LNCAP (cell line): ENCODE results near the gene RNASE4.

Source experiments
- CTCF ChIP-seq: fragments of 450-650 bp; IDR thresholded peaks from 2 replicates; pipeline ENCODE4 v1.5.1; 2017; ENCODE audit warnings: mild to moderate bottlenecking

RNASE4 gene

DNA sequence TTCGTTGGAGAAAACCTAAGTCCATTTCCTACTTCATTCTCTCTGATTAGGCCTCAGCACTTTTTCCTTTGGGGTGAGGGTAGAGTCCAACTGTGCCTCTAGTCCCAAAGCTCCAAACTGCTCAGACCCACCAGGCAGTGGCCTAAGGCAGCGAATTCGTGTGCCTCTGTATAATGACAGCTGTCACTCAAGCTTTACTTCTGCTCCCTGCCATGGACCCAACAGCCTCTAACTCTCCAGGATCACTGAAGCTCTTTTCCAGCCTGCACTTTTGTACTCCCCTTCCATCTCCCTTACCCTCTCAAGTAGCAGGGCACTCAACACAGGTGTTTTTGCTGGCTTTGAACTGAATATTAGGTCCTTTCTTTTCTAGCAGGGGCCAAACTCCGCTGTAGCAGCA lies 28.1 kb upstream of the RNASE4 start:
- no peak for TF ChIP-seq CTCF

DNA sequence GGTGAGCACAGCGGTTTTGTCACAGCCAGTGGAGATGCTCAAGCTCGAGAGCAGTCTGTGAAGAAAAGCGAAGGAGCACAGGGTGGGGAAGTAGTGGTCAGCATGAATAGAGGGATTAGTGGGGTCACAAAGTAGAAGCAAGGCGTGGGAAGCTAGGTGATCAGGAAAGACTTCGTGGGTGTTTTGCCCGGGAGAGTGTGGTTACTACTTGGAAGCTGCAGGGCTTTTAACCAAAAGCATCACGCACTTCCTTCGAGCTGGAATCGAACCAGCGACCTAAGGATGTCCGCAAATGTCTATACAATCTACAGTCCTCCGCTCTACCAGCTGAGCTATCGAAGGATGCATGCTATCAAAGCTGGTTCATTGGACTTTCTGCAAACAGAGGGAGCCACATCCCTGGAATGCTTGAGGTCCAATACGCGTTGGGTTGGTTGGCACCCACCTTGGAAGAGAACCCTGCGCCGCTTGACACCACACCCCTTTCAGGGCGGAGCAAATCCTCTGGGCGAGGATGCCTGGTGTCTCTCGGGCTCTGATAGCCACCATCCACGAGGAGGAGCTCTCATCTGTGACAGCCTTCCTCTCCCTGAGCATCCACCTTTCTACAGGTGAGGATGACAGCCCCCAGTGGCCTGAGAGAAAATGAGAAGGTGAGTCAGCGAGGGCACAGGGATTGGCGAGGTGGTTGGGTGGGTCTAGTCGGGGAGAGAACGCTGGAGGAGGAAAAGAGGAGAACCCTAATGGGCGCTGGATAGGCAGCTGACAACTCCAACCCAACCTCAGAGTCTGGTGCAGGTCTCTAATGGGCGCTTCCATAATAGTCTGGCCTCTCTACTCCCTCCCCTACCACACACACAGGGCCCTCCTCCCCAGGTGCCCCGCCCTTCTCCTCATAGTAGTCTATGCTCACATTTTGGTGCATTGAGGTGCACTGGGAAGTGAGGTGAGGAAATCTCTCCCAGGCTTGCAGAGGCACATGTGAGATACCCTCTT lies 26.8 kb upstream of the RNASE4 start:
- TF ChIP-seq CTCF: peak; percentile 80

- TF ChIP-seq CTCF: no peak
These were observed 26.1 kb upstream of the RNASE4 start for GRCh38 chr14:20658246-20658645.

DNA sequence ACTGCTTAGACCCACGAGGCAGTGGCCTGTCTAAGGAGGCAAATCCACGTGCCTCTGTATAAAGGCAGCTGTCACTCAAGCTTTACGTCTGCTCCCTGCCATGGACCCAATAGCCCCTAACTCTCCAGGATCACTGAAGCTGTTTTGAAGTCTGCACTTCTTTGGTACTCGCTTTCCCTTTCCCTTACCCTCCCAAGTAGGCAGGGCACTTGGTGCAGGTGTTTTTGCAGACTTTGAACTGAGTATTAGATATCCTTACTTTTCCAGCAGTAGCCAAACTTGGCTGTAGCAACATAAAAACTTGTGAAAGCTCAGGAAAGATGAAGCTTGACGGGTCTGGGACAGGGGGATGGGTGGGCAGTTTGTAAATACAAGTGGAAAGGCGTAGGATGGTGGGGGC lies 25.0 kb upstream of the RNASE4 start:
- no peak for TF ChIP-seq CTCF

DNA sequence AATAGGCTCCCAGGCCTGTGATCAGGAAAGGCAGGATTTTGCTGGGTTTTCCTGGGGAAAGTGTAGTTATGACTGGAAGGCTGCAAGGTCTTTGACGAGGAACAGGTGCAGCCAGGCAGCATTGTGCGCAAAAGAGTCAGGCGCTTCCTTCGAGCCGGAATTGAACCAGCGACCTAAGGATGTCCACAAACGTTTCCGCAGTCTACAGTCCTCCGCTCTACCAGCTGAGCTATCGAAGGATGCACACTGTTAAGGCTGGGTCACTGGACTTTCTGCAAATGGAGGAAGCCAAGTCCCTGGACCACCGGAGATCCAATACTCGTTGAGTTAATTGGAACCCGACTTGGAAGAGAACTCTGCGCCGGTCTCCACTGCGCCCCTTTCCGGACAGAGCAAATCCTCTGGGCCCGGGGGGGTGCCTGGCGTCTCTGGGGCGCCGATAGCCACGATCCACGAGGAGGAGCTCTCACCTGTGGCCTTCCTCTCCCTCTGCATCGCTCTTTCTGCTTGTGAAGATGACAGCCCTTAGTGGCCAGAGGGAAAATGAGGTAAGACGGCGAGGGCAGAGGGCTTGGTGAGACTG lies 24.5 kb upstream of the RNASE4 start:
- TF ChIP-seq CTCF: no peak

DNA sequence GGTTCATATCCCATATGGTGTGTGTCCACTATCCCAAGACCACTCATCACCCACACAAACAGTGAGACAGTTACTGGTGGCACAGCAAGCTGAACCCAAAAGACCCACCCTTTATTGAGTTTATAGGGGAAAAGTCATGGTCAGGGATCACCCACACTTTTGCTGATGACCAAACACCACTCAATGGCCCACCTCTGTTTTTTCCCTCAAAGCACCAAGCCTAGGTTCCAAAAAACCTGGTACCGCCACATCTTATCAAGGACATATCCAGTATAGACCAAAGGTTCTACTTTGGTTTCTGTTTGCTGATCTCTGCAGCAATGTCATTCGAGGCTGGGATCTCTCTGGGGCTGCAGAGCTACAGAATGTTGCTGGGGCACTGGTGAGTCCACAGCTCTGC lies 23.2 kb upstream of the RNASE4 start:
- no peak for TF ChIP-seq CTCF

DNA sequence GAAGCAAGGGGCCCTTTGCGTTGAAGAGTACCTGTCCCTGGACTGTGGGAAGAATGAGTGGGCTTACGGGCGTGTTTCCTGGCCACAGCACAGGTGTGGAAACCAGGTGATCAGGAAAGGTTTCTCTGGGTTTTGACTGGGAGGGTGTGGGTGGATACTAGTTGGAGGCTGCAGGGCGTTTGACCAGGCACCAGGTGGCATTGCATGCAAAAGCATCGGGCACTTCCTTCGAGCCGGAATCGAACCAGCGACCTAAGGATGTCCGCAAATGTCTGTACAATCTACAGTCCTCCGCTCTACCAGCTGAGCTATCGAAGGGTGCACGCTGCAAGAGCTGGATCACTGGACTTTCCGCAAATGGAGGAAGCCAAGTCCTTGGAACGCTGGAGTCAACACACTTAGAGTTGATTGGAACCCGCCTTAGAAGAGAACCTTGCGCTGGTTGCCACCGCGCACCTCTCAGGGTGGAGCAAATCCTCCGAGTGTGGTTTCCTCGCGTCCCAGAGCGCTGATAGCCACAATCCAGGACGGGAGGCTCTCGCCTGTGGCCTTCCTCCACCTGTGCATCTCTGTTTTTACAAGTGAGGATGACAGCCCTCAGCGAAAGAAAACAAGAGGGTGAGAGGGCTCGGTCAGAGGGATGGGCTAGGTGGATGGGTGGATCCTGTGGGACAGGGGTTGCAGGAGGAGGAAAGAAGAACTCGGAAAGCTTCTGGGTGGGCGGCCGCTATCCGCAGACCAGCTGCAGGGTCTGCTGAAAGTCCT lies 21.2 kb upstream of the RNASE4 start:
- peak; percentile 54 for TF ChIP-seq CTCF
